Nasal cavity respiratory epithelium epithelial cell of viscerocranial mucosa (primary cell): ENCODE results near the gene CGA. TPM values are rescaled to one million over a fixed set of nuclear protein-coding genes. Genes with fewer than 3 reads are reported as not detected.

Source experiments
- total RNA-seq: library from RNA; depleted of rRNA; stranded (reverse); fragments of >200 nt; gene quantifications from 2 replicates; pipeline ENCODE4 v1.2.3, GENCODE V29; 2014

The CGA gene
- total RNA-seq: not detected in 2 replicates

DNA sequence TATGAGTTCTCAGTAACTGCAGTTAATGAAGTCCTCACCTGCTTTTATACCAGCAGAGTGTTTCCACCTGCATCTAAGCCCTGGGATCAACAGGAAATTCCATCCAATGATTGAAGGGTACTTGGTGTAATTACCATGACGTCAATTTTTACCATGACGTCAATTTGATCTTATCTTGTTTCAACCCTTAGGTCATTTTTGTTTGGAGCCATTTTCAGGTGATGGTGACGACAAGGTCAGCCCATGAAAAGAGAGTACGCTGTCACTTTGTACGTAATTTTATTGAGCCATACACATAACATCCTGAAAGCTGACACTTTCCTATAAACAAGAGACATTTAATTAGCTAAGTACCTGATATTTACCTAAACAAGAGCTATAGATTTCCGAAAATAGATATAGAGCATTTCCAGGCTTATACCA, at the start of gene CGA:
Gene CGA (minus strand): TSS at position 20 of the 423 bp plus-strand sequence. CDS start 6,906 bp downstream, outside the sequence.

Other genes with a start within 250 kb of the CGA start
- gene HTR1E, start 157.6 kb downstream of the CGA start, total RNA-seq: not detected in 2 replicates
- gene ZNF292, start 60.5 kb upstream of the CGA start, total RNA-seq: 19.1 and 38.0 TPM in 2 replicates
- 3.8 and 7.8 TPM in 2 replicates for gene SMIM8, start 227.5 kb upstream of the CGA start, total RNA-seq
- gene GJB7, start 234.2 kb upstream of the CGA start, total RNA-seq: not detected in 2 replicates
- gene C6orf163, start 249.7 kb upstream of the CGA start, total RNA-seq: 0.68 and 3.2 TPM in 2 replicates